ENCODE data around the gene PNPO.
A peak's percentile ranks its signal among the peaks of the same experiment; 100 is the strongest.

The PNPO gene

DNA sequence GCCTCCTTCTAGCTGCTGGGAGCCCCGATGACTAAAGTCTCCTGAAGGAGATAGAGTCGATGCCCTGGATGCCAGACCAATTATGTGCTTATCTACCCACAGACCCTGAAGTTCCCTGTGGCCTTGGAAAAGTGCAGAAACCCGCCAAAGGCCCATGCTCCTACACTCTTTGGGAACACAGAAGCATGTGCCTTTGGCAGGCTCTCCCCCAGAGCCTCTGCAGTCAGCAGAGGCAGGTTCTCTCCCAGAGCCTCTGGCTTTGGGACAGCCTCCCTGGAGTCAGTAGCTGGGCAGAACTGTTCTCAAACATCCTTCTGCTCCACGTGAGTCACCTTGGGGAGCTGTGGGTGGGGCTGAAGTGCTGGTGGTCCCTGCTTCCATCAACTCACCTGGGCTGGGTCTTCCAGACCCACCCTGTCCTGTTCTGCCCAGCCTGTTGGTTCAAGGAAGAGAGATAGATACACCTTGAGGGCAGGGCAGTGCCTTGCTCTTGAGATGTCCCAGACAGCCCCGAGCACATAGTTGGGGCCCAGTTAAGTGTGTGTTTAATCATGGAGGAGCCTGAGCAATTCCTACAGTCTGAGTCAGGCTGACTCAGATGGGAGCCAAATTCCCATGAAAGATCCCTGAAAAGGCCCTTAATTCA, 26.4 kb downstream of the PNPO start:
- Mint-ChIP-seq H3K4me3 (no peak overlapping the region), H3K9me3 (no peaks in the 10 kb centered on the region), H3K36me3 (ENCODE audit: low read depth) (peaks cover 4% of the 10 kb centered on the region), H3K27me3 (ENCODE audit: low read depth) (peaks cover 11% of the 10 kb centered on the region), H3K27ac (no peak overlapping the region), H3K4me1 (ENCODE audit: low read depth) (peaks cover 19% of the 10 kb centered on the region)

DNA sequence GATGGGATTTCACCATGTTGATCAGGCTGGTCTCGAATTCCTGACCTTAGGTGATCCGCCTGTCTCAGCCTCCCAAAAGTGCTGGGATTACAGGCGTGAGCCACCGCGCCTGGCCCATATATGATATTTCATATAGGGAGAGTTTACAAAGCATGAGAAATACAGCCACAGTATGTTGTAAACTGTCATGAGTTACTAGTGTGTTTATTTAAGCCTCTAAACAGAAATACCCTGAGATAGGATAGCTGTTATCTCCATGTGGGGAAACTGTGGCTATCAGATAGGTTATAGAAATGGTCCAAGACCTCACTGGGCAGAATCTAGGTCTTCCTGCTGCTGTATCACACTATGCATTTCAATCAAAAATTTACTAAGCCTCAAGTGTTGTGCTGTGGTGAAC, 27.5 kb downstream of the PNPO start:
- Mint-ChIP-seq H3K27ac (no peak overlapping the region), H3K9me3 (no peaks in the 10 kb centered on the region), H3K27me3 (ENCODE audit: low read depth) (peaks cover 11% of the 10 kb centered on the region), H3K36me3 (ENCODE audit: low read depth) (peaks cover 2% of the 10 kb centered on the region), H3K4me3 (no peak overlapping the region), H3K4me1 (ENCODE audit: low read depth) (peaks cover 20% of the 10 kb centered on the region)

DNA sequence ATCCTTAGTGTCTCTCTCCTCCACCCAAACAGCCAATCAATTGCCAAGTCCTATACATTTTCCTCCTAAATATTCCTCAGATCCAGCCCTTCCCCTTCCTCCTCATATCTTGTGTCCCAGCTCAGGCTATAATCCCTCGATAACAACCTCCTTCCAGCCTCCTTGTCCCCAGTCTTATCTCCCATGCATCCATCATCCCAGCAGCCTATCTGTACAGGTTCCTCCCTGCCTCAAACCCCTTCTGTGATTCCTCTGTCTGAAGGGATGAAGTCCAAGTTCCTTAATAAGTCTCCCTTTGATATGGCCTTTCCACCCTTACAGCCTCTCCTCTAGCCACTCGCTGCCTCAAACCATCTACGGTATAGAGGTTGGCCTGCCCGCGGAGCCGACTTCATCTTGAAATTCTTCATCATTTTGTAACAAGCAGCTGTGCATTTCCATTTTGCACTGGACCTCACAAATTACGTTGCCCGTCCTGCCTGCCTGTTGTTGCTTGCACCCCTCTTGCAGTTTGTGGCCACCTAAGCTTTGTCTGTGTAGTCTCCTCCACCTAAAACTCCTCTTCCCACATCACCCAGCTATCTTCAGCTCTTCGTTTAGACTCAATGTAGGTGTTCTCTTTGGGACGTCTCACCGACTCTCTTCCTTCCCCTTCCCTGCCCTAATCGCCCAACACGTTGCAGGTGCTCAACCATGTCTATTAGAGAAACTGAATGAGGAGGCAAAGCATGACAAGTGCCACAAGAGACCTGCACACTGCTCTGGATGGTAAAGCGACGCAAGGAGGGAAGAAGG, 28.8 kb downstream of the PNPO start:
- Mint-ChIP-seq H3K4me3 (peak overlapping the region; percentile 98), H3K36me3 (ENCODE audit: low read depth) (peaks cover 4% of the 10 kb centered on the region), H3K27me3 (ENCODE audit: low read depth) (peaks cover 5% of the 10 kb centered on the region), H3K4me1 (ENCODE audit: low read depth) (peaks cover 20% of the 10 kb centered on the region), H3K27ac (peak overlapping the region; percentile 41), H3K9me3 (no peaks in the 10 kb centered on the region)

DNA sequence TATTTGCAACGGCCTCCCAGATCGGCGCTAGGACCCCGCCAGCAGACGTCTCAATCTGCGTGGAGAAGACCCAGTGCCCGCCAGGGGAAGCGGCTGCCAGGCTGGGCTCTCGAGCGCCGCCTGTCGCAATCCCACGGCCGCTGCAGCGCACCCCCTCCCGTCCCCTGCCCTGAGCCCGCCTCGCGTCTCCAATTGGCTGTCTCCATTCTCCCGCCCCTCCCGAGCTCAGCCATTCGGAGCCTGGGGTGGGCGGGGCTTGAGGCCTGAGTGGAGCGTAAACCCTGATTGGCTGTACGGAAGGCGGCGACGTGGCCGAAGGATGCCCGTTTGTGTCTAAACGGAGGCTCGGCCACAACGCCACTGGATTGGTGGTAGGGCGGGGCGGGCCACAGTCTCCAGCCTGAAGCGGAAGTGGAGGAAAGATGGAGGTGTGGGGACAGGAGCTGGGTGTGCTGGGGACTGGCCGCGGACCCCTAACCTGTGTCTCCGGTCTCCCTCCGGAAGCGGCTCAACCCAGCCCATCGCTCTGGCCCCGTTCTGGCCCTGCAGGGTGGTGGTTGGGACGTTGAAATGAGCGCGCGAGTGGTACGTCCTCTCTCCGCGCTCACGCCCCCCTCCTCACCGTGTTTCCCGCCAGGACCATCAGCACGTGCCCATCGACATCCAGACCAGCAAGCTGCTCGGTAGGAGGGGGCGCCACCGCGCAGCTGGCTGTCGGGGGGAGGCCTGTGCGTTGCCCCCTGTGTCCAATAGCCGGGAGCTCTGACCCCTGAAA, 29.5 kb downstream of the PNPO start, which contains the start of gene CDK5RAP3:
TSS of gene CDK5RAP3 (plus strand) at position 389 of the 775 bp plus-strand sequence. CDS start at position 423, 34 bp downstream.
- peak within 1 kb of the TSS; percentile 92 for H3K27ac Mint-ChIP-seq
- H3K36me3 Mint-ChIP-seq (ENCODE audit: low read depth): peaks cover 11% of the 10 kb centered on the region
- peaks cover 23% of the 10 kb centered on the region for H3K4me1 Mint-ChIP-seq (ENCODE audit: low read depth)
- no peaks in the 10 kb centered on the region for H3K9me3 Mint-ChIP-seq
- H3K27me3 Mint-ChIP-seq (ENCODE audit: low read depth): peaks cover 5% of the 10 kb centered on the region
- H3K4me3 Mint-ChIP-seq: peak within 1 kb of the TSS; percentile 98

DNA sequence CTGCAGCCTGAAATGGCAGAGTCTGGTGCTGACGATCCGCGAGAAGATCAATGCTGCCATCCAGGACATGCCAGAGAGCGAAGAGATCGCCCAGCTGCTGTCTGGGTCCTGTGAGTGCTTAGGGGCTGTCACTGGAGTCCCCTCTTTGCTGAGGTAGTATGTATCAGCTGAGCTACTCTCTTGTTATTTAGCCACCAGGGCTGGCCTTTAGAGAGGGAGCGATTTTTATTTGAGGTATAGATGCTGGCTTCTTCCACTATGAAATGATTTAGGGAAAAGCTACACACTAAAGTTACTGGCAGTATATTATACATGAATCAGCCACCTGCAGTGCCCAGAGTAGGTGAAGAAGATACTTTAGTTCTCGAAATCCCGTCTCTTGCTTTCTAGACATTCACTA, 32.2 kb downstream of the PNPO start:
- peaks cover 22% of the 10 kb centered on the region for H3K36me3 Mint-ChIP-seq (ENCODE audit: low read depth)
- peaks cover 23% of the 10 kb centered on the region for H3K4me1 Mint-ChIP-seq (ENCODE audit: low read depth)
- H3K27me3 Mint-ChIP-seq (ENCODE audit: low read depth): peaks cover 5% of the 10 kb centered on the region
- H3K9me3 Mint-ChIP-seq: no peaks in the 10 kb centered on the region
- no peak overlapping the region for H3K27ac Mint-ChIP-seq
- H3K4me3 Mint-ChIP-seq: no peak overlapping the region

GRCh38 chr17:47975189-47975822, 33.9 kb downstream of the PNPO start:
- Mint-ChIP-seq H3K4me3 (no peak overlapping the region), H3K9me3 (no peaks in the 10 kb centered on the region), H3K36me3 (ENCODE audit: low read depth) (peaks cover 36% of the 10 kb centered on the region), H3K27ac (no peak overlapping the region), H3K4me1 (ENCODE audit: low read depth) (peaks cover 15% of the 10 kb centered on the region), H3K27me3 (ENCODE audit: low read depth) (no peaks in the 10 kb centered on the region)

DNA sequence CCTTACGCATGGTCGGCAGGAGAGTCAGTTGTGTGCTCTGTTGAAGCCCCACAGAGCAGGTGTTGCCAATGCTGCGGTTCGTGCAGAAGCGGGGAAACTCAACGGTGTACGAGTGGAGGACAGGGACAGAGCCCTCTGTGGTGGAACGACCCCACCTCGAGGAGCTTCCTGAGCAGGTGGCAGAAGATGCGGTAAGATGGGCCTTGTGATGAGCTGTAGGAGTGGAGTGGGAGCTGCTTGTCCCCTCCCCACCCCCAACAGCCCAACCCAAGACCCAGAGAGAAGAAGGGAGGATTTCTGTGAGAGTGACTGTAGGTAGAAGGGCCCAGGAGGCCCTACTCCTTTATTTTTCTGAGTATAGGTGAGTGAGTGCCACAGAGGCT, 34.4 kb downstream of the PNPO start:
- Mint-ChIP-seq H3K4me1 (ENCODE audit: low read depth) (peaks cover 12% of the 10 kb centered on the region), H3K36me3 (ENCODE audit: low read depth) (peaks cover 37% of the 10 kb centered on the region), H3K27me3 (ENCODE audit: low read depth) (no peaks in the 10 kb centered on the region), H3K4me3 (no peak overlapping the region), H3K9me3 (no peaks in the 10 kb centered on the region), H3K27ac (no peak overlapping the region)

DNA sequence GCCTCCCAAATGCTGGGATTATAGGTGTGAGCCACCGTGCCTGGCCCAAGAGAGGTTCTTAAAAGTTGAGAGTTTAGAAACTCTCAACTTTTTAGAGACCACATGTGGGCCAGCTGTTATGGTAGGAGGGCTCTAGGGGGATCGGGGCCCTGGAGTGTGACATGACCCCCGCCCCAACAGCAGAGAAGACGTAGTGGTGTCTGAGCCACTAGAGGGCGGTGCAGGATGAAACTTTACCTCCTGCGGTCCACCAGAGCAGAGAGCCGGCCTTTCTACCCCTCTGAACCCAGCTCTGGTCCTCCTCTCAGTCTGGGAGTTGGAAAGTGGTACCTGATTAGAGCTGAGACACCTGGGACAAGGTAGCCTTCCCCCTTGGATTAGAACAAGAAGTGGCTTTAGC, 37.0 kb downstream of the PNPO start:
- H3K27ac Mint-ChIP-seq: no peak overlapping the region
- H3K4me1 Mint-ChIP-seq (ENCODE audit: low read depth): peaks cover 6% of the 10 kb centered on the region
- no peak overlapping the region for H3K4me3 Mint-ChIP-seq
- H3K36me3 Mint-ChIP-seq (ENCODE audit: low read depth): peaks cover 42% of the 10 kb centered on the region
- no peaks in the 10 kb centered on the region for H3K27me3 Mint-ChIP-seq (ENCODE audit: low read depth)
- no peaks in the 10 kb centered on the region for H3K9me3 Mint-ChIP-seq

- Mint-ChIP-seq H3K27me3 (ENCODE audit: low read depth) (no peaks in the 10 kb centered on the region), H3K4me3 (no peak overlapping the region), H3K27ac (no peak overlapping the region), H3K9me3 (no peaks in the 10 kb centered on the region), H3K4me1 (ENCODE audit: low read depth) (peaks cover 6% of the 10 kb centered on the region), H3K36me3 (ENCODE audit: low read depth) (peaks cover 47% of the 10 kb centered on the region)
Observed at GRCh38 chr17:47980541-47980940, 39.2 kb downstream of the PNPO start.

DNA sequence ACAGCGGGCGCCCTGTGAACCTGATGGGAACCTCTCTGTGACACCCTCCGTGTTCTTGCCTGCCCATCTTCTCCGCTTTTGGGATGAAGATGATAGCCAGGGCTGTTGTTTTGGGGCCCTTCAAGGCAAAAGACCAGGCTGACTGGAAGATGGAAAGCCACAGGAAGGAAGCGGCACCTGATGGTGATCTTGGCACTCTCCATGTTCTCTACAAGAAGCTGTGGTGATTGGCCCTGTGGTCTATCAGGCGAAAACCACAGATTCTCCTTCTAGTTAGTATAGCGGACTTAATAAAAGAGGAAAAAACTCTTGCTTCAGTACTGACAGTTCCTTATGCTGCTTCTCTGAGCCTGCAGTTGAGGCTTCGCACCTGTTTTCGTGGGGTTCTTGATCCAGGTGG, 40.1 kb downstream of the PNPO start:
- Mint-ChIP-seq H3K27me3 (ENCODE audit: low read depth) (no peaks in the 10 kb centered on the region), H3K27ac (no peak overlapping the region), H3K4me1 (ENCODE audit: low read depth) (peaks cover 2% of the 10 kb centered on the region), H3K36me3 (ENCODE audit: low read depth) (peaks cover 43% of the 10 kb centered on the region), H3K9me3 (no peaks in the 10 kb centered on the region), H3K4me3 (no peak overlapping the region)

GRCh38 chr17:47982091-47982617, 40.8 kb downstream of the PNPO start:
- H3K27ac Mint-ChIP-seq: no peak overlapping the region
- H3K9me3 Mint-ChIP-seq: no peaks in the 10 kb centered on the region
- no peak overlapping the region for H3K4me3 Mint-ChIP-seq
- H3K36me3 Mint-ChIP-seq (ENCODE audit: low read depth): peaks cover 37% of the 10 kb centered on the region
- H3K4me1 Mint-ChIP-seq (ENCODE audit: low read depth): peaks cover 2% of the 10 kb centered on the region
- no peaks in the 10 kb centered on the region for H3K27me3 Mint-ChIP-seq (ENCODE audit: low read depth)

- Mint-ChIP-seq H3K27ac (no peak overlapping the region), H3K4me1 (ENCODE audit: low read depth) (peaks cover 2% of the 10 kb centered on the region), H3K27me3 (ENCODE audit: low read depth) (no peaks in the 10 kb centered on the region), H3K4me3 (no peak overlapping the region), H3K36me3 (ENCODE audit: low read depth) (peaks cover 32% of the 10 kb centered on the region), H3K9me3 (no peaks in the 10 kb centered on the region)
Observed at GRCh38 chr17:47982645-47983390, 41.4 kb downstream of the PNPO start.

DNA sequence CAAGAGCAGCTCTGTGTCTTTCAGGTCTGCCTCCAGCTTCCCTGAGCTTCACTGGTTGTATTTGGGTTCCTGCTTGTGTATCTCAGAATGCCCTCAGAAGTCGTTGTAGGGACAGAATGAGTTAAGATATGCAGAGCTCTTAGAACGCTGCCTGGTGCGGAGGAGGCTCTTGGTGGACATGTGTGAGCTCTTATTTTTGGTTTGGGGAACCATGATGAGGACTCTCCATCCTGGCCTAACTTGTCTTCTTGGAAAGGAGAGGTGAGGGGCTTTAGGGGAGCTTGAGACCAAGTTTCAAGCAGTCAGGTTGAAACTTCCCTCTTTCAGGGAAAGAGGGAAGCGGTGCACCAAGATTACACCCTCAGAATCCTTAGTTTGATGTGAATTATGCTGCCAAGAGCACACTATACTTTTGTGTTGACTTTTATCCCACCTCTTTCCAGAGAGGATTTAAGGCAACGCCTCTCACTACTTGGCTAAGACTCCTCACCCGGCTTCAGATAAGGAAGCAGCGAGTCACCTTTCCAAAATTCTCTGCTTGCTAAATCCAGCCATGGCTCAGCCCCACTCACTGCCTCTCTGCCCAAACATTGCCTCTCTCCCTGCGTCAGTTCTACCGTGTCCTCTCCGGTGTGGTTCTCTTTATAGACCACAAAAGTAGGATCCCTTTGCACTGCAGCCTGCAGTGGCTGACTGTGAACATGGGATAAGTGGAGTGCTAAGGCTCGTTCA, 42.3 kb downstream of the PNPO start:
- Mint-ChIP-seq H3K36me3 (ENCODE audit: low read depth) (peaks cover 31% of the 10 kb centered on the region), H3K4me3 (no peak overlapping the region), H3K9me3 (no peaks in the 10 kb centered on the region), H3K27me3 (ENCODE audit: low read depth) (no peaks in the 10 kb centered on the region), H3K4me1 (ENCODE audit: low read depth) (peaks cover 5% of the 10 kb centered on the region), H3K27ac (no peak overlapping the region)

Data from T-helper 1 cell treated with Interleukin-12 subunit alpha and Interleukin-12 subunit beta and Interleukin-4 antibody, amounts not matched to agents 30 μg/mL and 1 μg/mL, for 36 hours (primary cell).